T-helper 1 cell (primary cell): ENCODE results near the gene LHFPL2.

ENCODE experiments used
- DNase-seq, 5 donors: peaks; one replicate each; pipeline ENCODE4 v3.0.0-alpha.2; 2012 to 2020

LHFPL2 gene

GRCh38 chr5:78613756-78614155 is 34.8 kb downstream of the LHFPL2 start:
- no peak for DNase-seq

- DNase-seq: no peak
These were observed 35.4 kb downstream of the LHFPL2 start for GRCh38 chr5:78613151-78613533.

GRCh38 chr5:78612227-78613150 is 36.1 kb downstream of the LHFPL2 start:
- DNase-seq: no peak

GRCh38 chr5:78611126-78611605 is 37.4 kb downstream of the LHFPL2 start:
- no peak for DNase-seq

GRCh38 chr5:78610636-78611035 is 37.9 kb downstream of the LHFPL2 start:
- no peak for DNase-seq

GRCh38 chr5:78610163-78610583 is 38.4 kb downstream of the LHFPL2 start:
- DNase-seq: no peak

GRCh38 chr5:78607864-78608263 is 40.7 kb downstream of the LHFPL2 start:
- DNase-seq: no peak

- DNase-seq: no peak
These were observed 42.3 kb downstream of the LHFPL2 start for GRCh38 chr5:78606241-78606640.

- no peak for DNase-seq
These were observed 43.0 kb downstream of the LHFPL2 start for GRCh38 chr5:78605611-78606010.

GRCh38 chr5:78604689-78605285 is 43.8 kb downstream of the LHFPL2 start:
- no peak for DNase-seq

GRCh38 chr5:78603636-78604175 is 44.9 kb downstream of the LHFPL2 start:
- no peak for DNase-seq

GRCh38 chr5:78602400-78602799 is 46.2 kb downstream of the LHFPL2 start:
- DNase-seq: no peak

- DNase-seq: no peak
These were observed 46.8 kb downstream of the LHFPL2 start for GRCh38 chr5:78601559-78602314.

GRCh38 chr5:78600687-78601414 is 47.7 kb downstream of the LHFPL2 start:
- DNase-seq: no peak

- DNase-seq: no peak
These were observed 49.6 kb downstream of the LHFPL2 start for GRCh38 chr5:78598973-78599372.

- no peak for DNase-seq
These were observed 50.6 kb downstream of the LHFPL2 start for GRCh38 chr5:78597974-78598371.

- no peak for DNase-seq
These were observed 51.3 kb downstream of the LHFPL2 start for GRCh38 chr5:78597068-78597973.

GRCh38 chr5:78595458-78595921 is 53.1 kb downstream of the LHFPL2 start:
- DNase-seq: no peak

GRCh38 chr5:78594610-78595457 is 53.7 kb downstream of the LHFPL2 start:
- DNase-seq: no peak

- DNase-seq: no peak
These were observed 54.6 kb downstream of the LHFPL2 start for GRCh38 chr5:78594021-78594420.
